ENCODE measurements around the gene ZDHHC24.

GRCh38 chr11:66491315-66491935 is 54.4 kb downstream of the ZDHHC24 start:
- TF ChIP-seq GATA2 (IDR thresholded peaks at IDR 0.05; ENCODE audit: low read depth, low read length), result no peak
- no peak for TF ChIP-seq GATA3 (IDR thresholded peaks at IDR 0.05; ENCODE audit: low read depth, low read length)
